Activated naive CD8-positive, alpha-beta T cell treated with anti-CD3 and anti-CD28 coated beads, Interleukin-2, amount 50 U/mL, for 16 hours (primary cell): ENCODE data around the gene FOXO6.

Experiments used
- DNase-seq: peaks from one replicate; pipeline ENCODE4 v3.0.0-alpha.2; 2020; ENCODE audit warnings: low read depth, low spot score

Gene FOXO6

DNA sequence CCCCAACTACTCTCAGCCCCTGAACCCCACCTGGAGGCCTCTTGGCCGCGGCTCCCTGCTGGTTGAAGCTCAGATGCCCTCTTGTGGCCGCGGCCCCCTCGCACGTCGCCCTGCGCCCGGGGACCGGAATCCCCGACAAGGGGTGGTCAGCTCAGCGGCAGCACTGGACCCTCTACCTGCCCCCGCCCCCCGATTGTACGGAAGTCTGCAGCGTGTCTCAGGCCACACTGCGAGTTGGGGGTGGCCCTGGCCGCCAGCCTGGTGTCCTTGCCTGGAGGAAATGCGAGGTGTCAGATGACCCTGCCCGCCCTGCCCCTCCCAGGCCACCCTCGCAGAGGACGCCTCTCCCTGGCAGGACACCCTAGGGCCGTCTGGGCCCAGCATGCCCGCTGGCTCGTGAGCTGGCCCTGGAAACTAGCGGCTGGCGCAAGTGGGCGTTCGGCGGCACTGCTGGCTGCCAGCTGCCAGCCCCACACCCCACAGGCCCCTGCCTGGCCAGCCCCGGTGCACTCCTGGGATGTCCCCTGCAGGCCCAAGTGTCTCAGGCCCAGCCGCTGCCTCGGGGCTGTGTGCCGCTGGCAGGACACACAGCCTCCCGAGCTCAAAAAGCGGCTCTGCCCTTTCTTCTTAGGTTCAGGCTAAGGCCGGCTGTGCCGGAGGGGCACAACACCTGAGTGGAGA is 62.4 kb downstream of the FOXO6 start:
- DNase-seq: no peak

DNA sequence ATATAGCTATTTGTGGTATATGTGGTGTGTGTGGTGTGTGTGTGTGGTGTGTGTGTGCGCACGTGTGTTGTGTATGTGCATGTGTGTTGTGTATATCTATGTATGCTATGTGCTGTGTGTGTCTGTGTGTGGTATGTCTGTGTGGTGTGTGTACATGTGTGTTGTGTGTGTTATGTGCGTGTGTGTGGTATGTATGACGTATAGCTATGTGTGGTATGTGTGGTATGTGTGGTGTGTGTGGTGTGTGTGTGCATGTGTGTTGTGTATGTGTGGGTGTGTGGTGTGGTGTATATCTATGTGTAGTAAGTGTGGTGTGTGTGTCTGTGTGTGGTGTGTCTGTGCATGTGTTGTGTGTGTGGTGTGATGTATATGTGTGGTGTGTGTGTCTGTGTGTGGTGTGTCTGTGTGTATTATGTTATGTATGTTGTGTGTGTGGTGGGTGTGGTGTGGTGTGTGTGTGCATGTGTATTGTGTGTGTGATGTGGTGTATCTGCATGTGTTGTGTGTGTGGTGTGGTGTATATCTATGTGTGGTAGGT is 63.4 kb downstream of the FOXO6 start:
- no peak for DNase-seq

DNA sequence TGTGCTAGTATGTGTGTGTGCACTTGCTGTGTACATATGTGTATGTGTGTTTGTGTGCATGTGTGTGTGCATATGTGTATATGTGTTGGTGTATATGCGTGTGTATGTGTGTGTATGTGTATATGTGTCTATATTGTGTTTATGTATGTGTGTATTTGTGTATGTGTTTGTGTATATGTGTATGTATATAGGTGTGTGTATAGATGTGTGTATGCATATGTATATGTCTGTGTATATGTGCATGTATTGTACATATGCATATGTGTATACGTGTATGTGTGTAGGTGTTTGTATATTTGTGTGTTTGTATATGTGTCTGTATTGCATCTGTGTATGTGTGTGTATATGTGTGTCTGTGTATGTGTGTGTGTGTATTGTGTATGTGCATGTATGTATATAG is 64.1 kb downstream of the FOXO6 start:
- no peak for DNase-seq

DNA sequence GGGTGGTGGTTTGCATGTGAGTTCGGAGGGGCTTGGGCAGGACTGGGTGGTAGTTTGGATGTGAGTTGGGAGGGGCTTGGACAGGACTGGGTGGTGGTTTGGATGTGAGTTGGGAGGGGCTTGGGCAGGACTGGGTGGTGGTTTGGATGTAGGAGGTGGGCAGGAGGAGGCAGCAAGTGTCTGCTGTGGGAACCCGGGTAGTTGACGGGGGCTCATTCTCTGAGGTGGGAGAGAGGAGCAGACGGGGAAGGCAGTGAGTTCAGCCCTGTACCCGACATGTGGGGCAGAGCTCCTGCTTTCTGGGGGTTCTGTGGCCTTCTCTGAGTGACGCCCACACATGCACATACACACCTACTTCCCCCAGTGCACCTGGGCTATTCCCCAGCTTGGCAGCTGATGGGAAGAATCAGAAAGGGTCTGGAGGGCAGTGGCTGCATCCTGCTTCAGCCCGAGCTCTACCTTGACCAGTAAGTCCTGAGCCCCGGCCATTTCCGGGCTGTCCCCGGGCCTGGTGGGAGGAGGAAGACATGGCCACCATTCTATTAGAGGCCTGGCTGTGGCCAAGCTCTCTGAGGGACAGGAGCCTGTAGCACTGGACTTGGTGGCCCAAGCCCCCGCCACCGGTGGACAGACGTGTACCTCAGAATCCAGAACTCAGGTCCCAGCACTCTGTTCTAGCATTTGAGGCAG is 65.1 kb downstream of the FOXO6 start:
- no peak for DNase-seq

DNA sequence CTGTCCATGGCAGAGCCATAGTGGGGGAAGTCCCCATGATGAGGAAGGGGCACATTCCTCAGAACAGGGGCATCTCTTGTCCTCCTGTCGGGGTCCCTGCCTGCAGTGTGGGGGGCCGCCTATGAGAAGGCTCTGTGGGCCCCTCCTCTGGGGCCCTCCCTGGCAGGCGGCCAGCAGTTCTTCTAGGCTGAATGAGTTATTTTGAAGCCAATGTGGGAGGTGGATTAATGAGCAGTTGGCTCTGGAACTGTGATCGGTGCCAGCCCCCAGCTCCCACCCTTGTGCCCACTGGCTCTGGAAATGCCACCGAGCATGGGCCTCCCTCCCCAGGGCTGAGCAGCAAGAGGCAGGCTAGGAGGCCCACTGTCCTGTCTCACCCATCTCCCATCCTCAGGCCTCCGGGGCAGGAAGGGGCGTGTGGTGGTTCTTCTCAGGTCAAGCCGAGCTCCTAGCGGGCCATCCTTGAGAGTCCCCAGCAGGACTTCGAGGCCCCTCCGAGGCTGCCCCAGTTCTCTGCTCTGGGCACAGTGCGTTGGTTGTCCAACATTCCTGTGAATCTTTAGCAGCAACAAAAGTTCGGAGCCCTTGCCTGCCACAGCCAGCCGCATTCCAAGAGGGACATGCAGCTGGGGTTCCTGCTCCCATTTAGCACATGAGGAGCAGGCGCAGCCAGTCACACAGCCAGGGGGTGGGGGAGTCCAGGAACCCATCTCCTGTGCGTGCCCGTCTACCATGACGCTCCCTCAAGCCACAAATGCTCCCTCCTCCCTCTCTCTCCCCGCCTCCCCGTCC is 66.1 kb downstream of the FOXO6 start:
- DNase-seq: no peak

DNA sequence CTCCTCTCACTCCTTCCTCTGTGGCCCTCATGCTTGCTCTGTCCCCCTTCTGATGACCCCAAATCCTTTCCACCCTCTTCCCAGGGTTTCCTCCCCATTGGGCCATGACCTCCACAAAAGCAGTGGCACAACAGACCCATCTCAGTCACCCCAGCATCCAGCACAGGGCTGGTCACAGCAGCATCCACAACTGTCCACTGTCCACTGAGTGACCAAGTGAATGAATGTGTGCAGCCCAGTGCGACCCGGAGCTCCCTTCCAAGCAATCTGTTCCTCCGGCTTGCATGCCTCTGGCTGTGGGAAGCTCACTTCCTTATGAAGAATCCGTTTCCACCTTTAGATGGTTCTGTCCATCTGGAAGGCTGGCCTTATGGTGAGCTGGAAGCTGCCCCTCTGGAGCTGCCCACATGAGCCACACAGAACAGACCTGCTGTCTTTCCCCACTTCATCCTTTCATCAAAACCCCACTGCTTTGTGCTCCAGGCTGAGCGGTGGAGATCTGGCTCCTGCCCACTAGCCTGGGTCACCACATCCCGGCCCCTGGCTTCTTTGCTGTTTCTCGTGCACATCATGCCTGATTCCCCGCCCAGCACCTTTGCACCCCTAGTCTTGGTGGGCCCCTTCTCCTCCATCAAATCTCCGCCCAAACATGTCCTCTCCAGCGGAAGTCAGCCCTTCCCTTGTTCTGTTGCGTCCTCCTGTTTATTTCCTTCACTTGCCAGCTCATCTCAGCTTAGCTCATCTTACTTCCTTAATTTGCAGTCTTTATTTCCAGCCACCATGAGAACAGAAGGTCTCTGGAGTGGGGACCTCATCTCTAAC is 66.9 kb downstream of the FOXO6 start:
- DNase-seq: no peak

DNA sequence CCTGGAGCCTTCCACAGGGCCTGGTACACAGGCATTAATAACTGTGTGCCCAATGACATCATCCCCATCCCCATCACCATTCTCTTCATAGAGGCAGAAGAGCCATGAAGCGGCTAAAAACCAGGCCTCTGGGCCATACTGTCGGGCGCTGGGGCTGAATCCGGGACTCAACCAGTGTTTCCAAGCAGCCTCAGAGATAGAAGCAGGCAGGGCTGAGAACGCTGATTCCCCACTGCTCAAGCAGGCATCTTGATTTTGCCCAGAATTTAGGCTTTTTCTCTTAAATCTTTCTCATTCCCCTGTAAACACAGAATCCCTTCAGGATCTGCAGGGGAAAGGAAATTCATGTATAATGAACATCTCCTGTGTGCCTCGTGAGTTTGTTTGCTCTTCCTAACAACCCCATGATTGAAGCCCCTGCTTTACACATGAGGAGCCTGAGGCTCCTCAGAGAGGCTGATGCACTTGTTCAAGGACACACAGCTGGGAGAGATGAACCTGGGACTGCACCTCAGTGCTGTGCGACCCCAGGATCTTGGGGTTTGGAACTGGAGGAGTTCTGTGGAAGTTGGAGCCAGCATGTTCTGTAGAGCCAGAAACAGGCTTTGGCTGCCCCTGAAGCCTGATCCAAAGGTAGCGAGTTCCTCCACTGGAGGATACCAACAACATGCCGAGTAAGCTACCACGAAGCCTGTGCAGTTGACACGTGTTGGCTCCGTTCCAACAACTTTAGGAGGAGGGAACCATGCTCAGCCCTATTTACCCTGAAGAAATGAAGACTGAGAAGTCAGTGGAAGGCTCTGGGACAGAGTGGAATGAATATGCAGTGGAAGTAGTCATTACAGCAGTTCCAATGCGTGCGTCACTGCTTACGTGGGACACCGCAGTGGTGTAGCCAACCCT is 67.8 kb downstream of the FOXO6 start:
- DNase-seq: no peak

DNA sequence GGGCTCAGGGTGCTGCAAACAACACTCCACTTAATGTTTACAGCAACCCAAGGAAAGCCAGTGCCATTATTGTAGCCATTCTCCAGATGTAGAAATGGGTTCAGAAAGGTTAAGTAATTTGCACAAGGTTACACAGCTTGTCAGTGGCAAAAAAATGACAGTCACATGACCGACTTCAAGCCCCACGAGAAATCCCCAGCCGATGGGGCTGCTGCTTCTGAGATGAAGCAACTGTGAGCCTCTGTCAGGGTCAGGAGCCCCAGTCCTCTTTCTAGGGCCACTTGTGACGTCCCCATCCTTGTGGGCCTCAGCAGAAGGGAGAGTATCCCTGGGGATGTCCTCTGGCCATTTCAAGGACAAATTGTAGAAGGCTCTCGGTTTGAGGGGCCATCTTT is 68.4 kb downstream of the FOXO6 start:
- no peak for DNase-seq

DNA sequence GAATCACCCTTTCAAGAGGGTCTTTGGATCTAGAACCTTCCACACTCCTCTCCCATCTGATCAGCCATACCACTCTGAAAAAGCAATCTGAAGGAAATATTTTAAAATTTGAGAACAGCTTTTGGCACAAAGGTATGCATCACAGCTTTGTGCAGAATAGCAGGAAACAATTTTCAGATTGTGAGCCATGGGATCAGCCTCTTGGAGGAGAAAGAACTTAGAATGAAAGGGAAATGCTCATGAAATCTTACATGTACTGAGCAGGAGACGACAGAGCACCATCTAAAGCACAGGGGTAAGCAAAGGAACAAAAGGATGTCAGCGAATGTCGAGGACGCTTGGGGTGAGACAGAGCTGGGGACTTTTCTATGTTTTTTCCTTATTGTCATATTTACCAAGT is 68.8 kb downstream of the FOXO6 start:
- DNase-seq: no peak

DNA sequence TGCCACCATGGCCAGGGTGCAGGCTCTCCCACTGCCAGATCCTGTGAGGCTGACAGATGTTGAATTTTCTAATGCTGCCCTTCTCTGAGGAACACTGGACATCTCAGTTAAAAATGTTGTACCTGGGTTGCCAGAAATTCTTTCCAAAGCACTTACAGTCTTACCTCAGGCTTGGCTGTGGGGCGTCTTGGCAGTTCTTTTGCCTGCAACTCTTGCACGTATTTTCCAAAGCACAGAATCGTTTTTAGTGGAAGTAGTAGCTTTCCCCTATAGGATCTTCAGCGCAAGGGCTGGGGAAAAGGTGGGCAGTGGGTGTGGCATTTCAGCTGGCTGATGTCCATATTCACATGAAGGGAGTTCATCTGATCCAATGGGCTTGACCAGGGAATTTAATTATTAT is 69.3 kb downstream of the FOXO6 start:
- DNase-seq: no peak

DNA sequence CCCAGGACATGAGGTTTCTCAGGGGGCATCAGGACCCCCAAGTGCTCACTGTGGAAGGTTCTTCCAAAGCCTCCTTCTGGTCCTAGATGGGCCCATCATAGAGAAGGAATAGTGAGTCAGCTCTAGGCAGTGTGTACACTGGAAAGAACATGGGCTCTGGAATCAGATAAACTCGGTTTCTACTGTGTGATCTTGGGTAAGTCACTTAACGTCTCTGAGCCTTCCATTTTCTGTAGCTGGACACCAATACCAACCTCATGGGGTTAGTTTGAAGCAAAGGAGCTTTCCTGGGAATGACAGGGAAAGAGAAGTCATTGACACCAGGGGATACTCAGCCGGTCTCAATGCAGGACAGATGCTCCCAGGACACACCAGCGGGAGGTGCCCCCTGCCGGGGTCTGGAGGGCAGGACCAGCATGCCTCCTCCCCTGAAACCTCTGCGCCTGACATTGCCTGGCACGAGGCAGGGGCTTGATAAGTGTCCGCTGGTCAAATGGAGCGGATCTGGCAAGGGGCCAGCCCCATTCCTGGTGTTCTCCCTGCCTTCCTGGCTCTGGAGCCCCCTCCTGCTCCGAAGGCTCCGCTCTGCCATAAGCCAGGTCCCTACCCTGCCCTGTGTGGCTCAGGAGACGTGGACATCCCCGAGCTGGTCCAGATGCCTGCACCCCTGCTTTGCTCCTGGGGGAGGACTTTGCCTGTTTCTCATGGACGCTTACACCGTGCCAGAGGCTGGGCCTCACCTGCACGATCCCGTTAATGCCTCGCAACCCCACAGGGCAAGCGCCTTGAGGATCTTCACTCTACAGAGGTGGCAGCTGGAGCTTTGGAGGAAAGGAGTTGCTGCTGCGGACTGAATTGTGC is 70.5 kb downstream of the FOXO6 start:
- no peak for DNase-seq
